BJ (cell line): ENCODE data around the gene GABBR2. TPM values are rescaled to one million over a fixed set of nuclear protein-coding genes. Genes with fewer than 3 reads are reported as not detected.

Experiments used
- CTCF ChIA-PET: fragments of 350-600 bp; formaldehyde crosslinking; extraction: SDS; loops from one replicate; lab custom pipeline; 2021; ENCODE audit warnings: antibody characterized with exemption, inconsistent platforms; lab: Yijun Ruan, JAX
- POLR2A ChIA-PET: fragments of 300-600 bp; sonication (Branson Sonifier 250); formaldehyde crosslinking; extraction: SDS; loops from one replicate; lab custom pipeline; 2021; ENCODE audit warnings: antibody characterized with exemption; lab: Charles Lee
- DNase-seq: peaks from one replicate; pipeline ENCODE4 v3.0.0-alpha.2; 2011; ENCODE audit warnings: low read depth
- H3K27me3 ChIP-seq: 2 replicates; pipeline ENCODE4 v1.6.0; 2011; ENCODE audit warnings: low read length; ENCODE audit not compliant: control insufficient read depth, insufficient read depth
- H3K36me3 ChIP-seq: 2 replicates; pipeline ENCODE4 v1.5.1; 2011; ENCODE audit warnings: low read length; ENCODE audit not compliant: control insufficient read depth, insufficient read depth
- H3K4me3 ChIP-seq: 2 replicates; pipeline ENCODE4 v1.5.1; 2011; ENCODE audit warnings: low read depth, mild to moderate bottlenecking, control low read depth, low read length
- CTCF ChIP-seq: IDR thresholded peaks from 2 replicates; pipeline ENCODE4 v1.5.1; 2011; ENCODE audit warnings: low read depth, mild to moderate bottlenecking, control low read depth, inconsistent platforms, low read length, moderate library complexity; ENCODE audit not compliant: insufficient read depth
- polyA plus RNA-seq: library from polyadenylated mRNA; depleted of rRNA; stranded (reverse); fragments of >200 nt; gene quantifications from 2 replicates; pipeline ENCODE4 v1.2.3, GENCODE V29; 2011

GABBR2 gene
- polyA plus RNA-seq, 1 experiment: 1.6 TPM

GRCh38 chr9:98259791-98260190 is 448.9 kb downstream of the GABBR2 start:
- TF ChIP-seq CTCF: peak; percentile 11; the same call in 1 of the 2 replicates
- Histone ChIP-seq H3K27me3 (no peaks in the 10 kb centered on the region), H3K4me3 (no peak overlapping the region), H3K36me3 (no peaks in the 10 kb centered on the region)
- no peak for DNase-seq
- ChIA-PET POLR2A (no interaction called here), CTCF (interaction anchor here (1.4 to 2.1 kb wide), 2 partner anchors 24 to 53 kb away, joined by 3 to 12 read pairs; no protein-coding TSS in a partner anchor)

DNA sequence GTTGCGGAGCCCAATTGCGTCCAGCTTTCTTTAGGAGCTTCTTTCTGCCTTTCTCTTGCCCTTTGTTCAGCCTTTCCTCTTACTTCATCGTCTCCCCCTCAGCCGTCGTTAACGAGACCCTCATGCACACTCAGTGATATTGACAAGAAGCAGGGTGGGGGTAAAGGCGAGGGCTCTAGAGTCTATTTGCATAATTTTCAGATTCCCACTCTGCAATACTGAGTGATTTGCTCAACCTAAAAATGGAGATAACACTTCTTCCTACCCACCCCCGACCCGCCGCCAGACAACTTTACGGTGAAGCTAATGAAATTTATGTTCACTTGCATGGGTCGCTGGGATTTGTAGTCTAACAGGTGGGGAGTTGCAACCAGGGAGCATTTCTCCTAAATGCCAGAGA is 452.0 kb downstream of the GABBR2 start:
- CTCF ChIA-PET: interaction anchor here (0.6 to 5.9 kb wide), 16 partner anchors 8 to 334 kb away, joined by 3 to 75 read pairs (median 6); partner anchors contain the start of genes ANP32B and TRMO
- Histone ChIP-seq H3K36me3 (0 out of 2 replicates have a peak, but pooled peaks cover under 1% of the 10 kb centered on the region), H3K4me3 (peak overlapping the region; percentile 80), H3K27me3 (no peaks in the 10 kb centered on the region)
- TF ChIP-seq CTCF: no peak
- DNase-seq: no peak
- POLR2A ChIA-PET: interaction anchor here (0.6 to 1.3 kb wide), 3 partner anchors 51 to 706 kb away, joined by 3 to 5 read pairs (median 4); no protein-coding TSS in a partner anchor

DNA sequence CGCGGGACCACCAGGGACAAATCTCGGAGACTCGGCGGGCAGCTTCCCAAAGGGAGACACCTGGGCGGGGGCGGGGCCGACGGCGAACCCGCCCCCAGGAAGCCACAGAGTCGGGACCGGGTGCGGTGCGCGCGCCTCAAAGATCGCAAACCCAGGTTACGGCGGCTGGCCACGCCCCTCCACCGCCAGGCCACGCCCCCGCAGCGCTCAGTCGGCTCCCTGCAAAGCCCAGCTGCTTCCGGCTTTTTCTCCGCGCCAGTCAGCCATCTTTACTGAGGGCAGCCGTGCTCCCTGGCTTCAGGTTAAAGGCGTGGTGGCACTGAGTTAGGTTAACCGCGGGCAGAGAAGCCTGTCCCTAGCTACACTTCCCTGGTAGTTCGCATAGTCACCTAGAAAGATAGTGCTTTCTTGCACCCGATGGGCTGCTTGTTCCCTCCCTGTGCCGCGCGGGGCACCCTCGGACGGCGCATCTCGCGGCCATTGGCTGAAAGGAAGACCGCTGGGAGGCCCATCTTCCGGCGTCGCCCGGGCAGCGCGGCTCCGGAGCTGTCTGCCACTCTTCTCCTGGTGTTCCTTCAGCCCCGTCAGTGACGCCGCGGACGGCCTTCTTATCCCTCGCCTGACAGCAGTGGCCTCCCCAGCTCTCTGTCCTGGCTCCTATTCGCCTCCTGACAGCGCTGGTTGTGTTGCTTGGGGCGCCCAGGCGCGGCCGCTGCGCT is 453.0 kb downstream of the GABBR2 start, which contains the start of gene TBC1D2:
TSS of gene TBC1D2 (minus strand) at position 72 of the 719 bp plus-strand sequence. CDS start 108 bp downstream, outside the sequence.
- POLR2A ChIA-PET: interaction anchor here (0.6 to 1.1 kb wide), 2 partner anchors 32 to 464 kb away, joined by 4 read pairs; no protein-coding TSS in a partner anchor

DNA sequence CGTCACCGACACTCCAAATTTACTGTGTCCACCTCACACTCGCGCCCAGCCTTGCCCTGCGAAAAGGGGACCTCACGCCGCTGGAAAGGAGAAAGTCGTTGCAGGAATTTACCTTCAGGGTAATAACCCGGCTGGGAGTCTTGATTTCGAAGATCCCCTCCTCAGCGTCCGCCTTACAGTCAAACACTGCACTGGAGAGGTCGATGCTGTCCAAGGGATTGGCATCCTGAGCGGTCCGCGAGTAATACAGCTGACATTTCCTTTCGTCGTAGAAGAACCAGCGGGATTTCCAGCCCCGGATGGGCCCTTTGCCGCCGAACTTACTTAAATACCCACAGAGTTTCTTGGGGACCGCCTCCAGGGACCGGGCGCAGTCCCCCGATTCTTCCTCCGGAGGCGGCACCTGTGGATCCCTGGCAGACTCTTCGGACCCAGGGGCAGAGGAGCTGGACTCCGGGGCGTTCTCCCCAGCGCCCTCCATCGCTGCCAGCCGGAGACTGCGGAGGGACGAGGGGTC is 453.6 kb downstream of the GABBR2 start:
- no peak for DNase-seq
- Histone ChIP-seq H3K27me3 (no peaks in the 10 kb centered on the region), H3K4me3 (peak overlapping the region; percentile 80), H3K36me3 (peaks cover 5% of the 10 kb centered on the region; the same call in 1 of the 2 replicates)
- ChIA-PET CTCF (interaction anchor here (0.6 to 5.9 kb wide), 15 partner anchors 9 to 546 kb away, joined by 3 to 75 read pairs (median 5); partner anchors contain the start of genes ANP32B and TRMO), POLR2A (interaction anchor here (0.6 to 1.1 kb wide), 3 partner anchors 32 to 464 kb away, joined by 3 to 4 read pairs (median 4); no protein-coding TSS in a partner anchor)
- 0 out of 2 replicates have a peak, but pooled peaks have one; percentile 1 for TF ChIP-seq CTCF

More for the DNA sequence above, 453.0 kb downstream of the GABBR2 start, which contains the start of gene TBC1D2:
- Histone ChIP-seq H3K36me3 (0 out of 2 replicates have a peak, but pooled peaks cover 1% of the 10 kb centered on the region), H3K27me3 (no peaks in the 10 kb centered on the region), H3K4me3 (peak within 1 kb of the TSS; percentile 80)
- CTCF ChIA-PET: interaction anchor here (0.6 to 5.9 kb wide), 21 partner anchors 9 to 545 kb away, joined by 3 to 75 read pairs (median 4); partner anchors contain the start of genes ANP32B and TRMO
- DNase-seq: peak; percentile 70
- peak; percentile 40 for TF ChIP-seq CTCF
